Neural cell (in vitro differentiated cells): ENCODE data around the gene INAVA. TPM values are rescaled to one million over a fixed set of nuclear protein-coding genes. Genes with fewer than 3 reads are reported as not detected.

Source experiments
- H2AFZ ChIP-seq: fragments of 200-600, 300-800 bp; sonication (generic), shearing (Covaris generic); 2 replicates; pipeline ENCODE4 v1.6.0; 2014; ENCODE audit warnings: low read depth, mild to moderate bottlenecking, antibody characterized with exemption, low read length, moderate library complexity
- H3F3A ChIP-seq: fragments of 200-600 bp; shearing (Covaris generic); 2 replicates; pipeline ENCODE4 v1.6.1; 2016; ENCODE audit warnings: mild to moderate bottlenecking, moderate library complexity, mixed read lengths, antibody characterized with exemption, low read length; ENCODE audit not compliant: insufficient read depth, poor library complexity, severe bottlenecking
- H3K27ac ChIP-seq: fragments of 200-600, 300-800 bp; sonication (generic), shearing (Covaris generic); 2 replicates; pipeline ENCODE4 v1.5.1; 2014; ENCODE audit warnings: mild to moderate bottlenecking, low read length, moderate library complexity
- H3K27me3 ChIP-seq: fragments of 300-800, 200-600 bp; sonication (generic), shearing (Covaris generic); 2 replicates; pipeline ENCODE4 v1.6.0; 2014; ENCODE audit warnings: mild to moderate bottlenecking, low read depth, low read length, moderate library complexity; ENCODE audit not compliant: insufficient read depth
- H3K36me3 ChIP-seq: fragments of 300-800, 200-600 bp; sonication (generic), shearing (Covaris generic); 2 replicates; pipeline ENCODE4 v1.5.1; 2014; ENCODE audit warnings: mild to moderate bottlenecking, antibody characterized with exemption, low read length, moderate library complexity; ENCODE audit not compliant: insufficient read depth
- H3K4me2 ChIP-seq: fragments of 300-800, 200-600 bp; sonication (generic), shearing (Covaris generic); 2 replicates; pipeline ENCODE4 v1.6.0; 2014; ENCODE audit warnings: mild to moderate bottlenecking, low read length
- H3K4me3 ChIP-seq: fragments of 300-800, 200-600 bp; sonication (generic), shearing (Covaris generic); 2 replicates; pipeline ENCODE4 v1.5.1; 2014; ENCODE audit warnings: mild to moderate bottlenecking, low read length, moderate library complexity
- H3K79me2 ChIP-seq: fragments of 200-600 bp; shearing (Covaris generic); replicated peaks from 2 replicates; pipeline ENCODE4 v1.6.0; 2014; ENCODE audit warnings: mild to moderate bottlenecking, low read length, moderate library complexity; ENCODE audit not compliant: insufficient read depth
- H3K9ac ChIP-seq: fragments of 300-800, 200-600 bp; sonication (generic), shearing (Covaris generic); 2 replicates; pipeline ENCODE4 v1.6.1; 2016; ENCODE audit warnings: mild to moderate bottlenecking, low read length, mixed read lengths
- H3K9me2 ChIP-seq: fragments of 200-600 bp; shearing (Covaris generic); 2 replicates; pipeline ENCODE4 v1.6.1; 2016; ENCODE audit warnings: mild to moderate bottlenecking, low read length, mixed read lengths; ENCODE audit not compliant: insufficient read depth
- H3K9me3 ChIP-seq: fragments of 200-600, 300-800 bp; sonication (generic), shearing (Covaris generic); 2 replicates; pipeline ENCODE4 v1.6.1; 2016; ENCODE audit warnings: mild to moderate bottlenecking, mixed run types, low read length, moderate library complexity, mixed read lengths
- H4K20me1 ChIP-seq: fragments of 200-600 bp; shearing (Covaris generic); 2 replicates; pipeline ENCODE4 v1.6.1; 2016; ENCODE audit warnings: mild to moderate bottlenecking, mixed run types; ENCODE audit not compliant: insufficient read depth
- CTCF ChIP-seq: fragments of 450-650 bp; IDR thresholded peaks from 2 replicates; pipeline ENCODE4 v1.5.1; 2014; ENCODE audit warnings: antibody characterized with exemption, mild to moderate bottlenecking, moderate library complexity; ENCODE audit not compliant: poor library complexity, severe bottlenecking
- EP300 ChIP-seq: fragments of 450-650 bp; conservative IDR thresholded peaks from 2 replicates; pipeline ENCODE4 v1.6.1; 2014; ENCODE audit warnings: antibody characterized with exemption, mild to moderate bottlenecking, moderate library complexity; ENCODE audit not compliant: poor library complexity, severe bottlenecking
- EZH2 ChIP-seq: fragments of 200-600, 300-800 bp; shearing (Covaris generic), sonication (generic); IDR thresholded peaks from 2 replicates; pipeline ENCODE4 v1.6.1; 2014; ENCODE audit warnings: antibody characterized with exemption, low read length, borderline replicate concordance, mild to moderate bottlenecking; ENCODE audit not compliant: insufficient read depth, poor library complexity, severe bottlenecking
- MXI1 ChIP-seq: fragments of 450-650 bp; conservative IDR thresholded peaks from 2 replicates; pipeline ENCODE4 v1.6.1; 2014; ENCODE audit warnings: antibody characterized with exemption, mild to moderate bottlenecking; ENCODE audit not compliant: poor library complexity, severe bottlenecking
- POLR2AphosphoS5 ChIP-seq: IDR thresholded peaks from 2 replicates; pipeline ENCODE4 v1.6.1; 2012
- RAD21 ChIP-seq: fragments of 450-650 bp; conservative IDR thresholded peaks from 2 replicates; pipeline ENCODE4 v1.6.1; 2014; ENCODE audit warnings: antibody characterized with exemption, mild to moderate bottlenecking, moderate library complexity
- REST ChIP-seq: IDR thresholded peaks from 2 replicates; pipeline ENCODE4 v1.6.1; 2012; ENCODE audit warnings: borderline replicate concordance
- SMC3 ChIP-seq: fragments of 450-650 bp; conservative IDR thresholded peaks from 2 replicates; pipeline ENCODE4 v1.6.1; 2014; ENCODE audit warnings: antibody characterized with exemption, mild to moderate bottlenecking, moderate library complexity; ENCODE audit not compliant: poor library complexity
- TAF1 ChIP-seq: IDR thresholded peaks from 2 replicates; pipeline ENCODE4 v1.6.1; 2012; ENCODE audit warnings: low read depth
- polyA plus RNA-seq: library from polyadenylated mRNA; depleted of rRNA; stranded (reverse); fragments of >200 nt; gene quantifications from 2 replicates; pipeline ENCODE4 v1.2.3, GENCODE V29; 2014

The INAVA gene
- polyA plus RNA-seq, 1 donor from 2014 or later = 1.3 TPM

DNA sequence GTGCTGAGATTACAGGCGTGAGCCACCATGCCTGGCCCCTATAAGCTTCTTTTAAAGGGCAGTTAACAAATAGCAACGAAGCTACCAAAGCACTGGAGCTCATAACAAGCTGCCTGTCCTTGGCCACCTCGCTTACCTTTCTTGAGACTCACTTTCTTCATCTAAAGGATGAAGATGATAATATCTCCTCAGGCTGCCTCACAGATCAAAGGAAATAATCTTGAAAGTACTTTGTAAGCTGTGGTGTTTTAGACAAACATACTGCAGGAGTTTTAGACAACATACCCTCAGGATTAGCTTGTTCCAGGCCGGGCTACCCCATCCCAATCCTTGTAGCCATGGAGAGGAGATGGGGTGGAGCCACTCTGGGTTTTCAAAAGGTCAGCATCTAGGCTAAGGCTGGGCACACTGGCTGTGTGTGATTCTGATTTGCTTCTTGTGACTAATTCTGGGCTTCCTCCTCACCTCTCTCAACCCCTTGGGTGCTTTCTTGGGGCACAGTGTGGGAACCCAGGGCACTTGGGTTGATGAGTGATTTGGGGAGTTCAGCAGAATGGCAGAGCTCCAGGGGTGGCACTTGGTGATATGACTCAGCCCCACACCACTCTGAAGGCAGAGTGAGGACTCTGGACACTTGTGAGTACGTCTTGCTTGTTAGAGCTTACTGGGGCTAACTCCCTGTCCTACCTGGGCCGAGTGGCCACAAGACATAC, 16.7 kb upstream of the INAVA start:
- Histone ChIP-seq H4K20me1 (no peaks in the 10 kb centered on the region), H3K4me3 (no peak overlapping the region), H3F3A (no peaks in the 10 kb centered on the region), H3K9me3 (no peaks in the 10 kb centered on the region), H3K27me3 (no peaks in the 10 kb centered on the region), H2AFZ (no peak overlapping the region), H3K36me3 (no peaks in the 10 kb centered on the region), H3K79me2 (no peaks in the 10 kb centered on the region), H3K9me2 (no peaks in the 10 kb centered on the region), H3K9ac (no peak overlapping the region), H3K4me2 (no peak overlapping the region), H3K27ac (no peak overlapping the region)
- no peak for TF ChIP-seq RAD21
- no peak for TF ChIP-seq EP300
- no peak for TF ChIP-seq MXI1

DNA sequence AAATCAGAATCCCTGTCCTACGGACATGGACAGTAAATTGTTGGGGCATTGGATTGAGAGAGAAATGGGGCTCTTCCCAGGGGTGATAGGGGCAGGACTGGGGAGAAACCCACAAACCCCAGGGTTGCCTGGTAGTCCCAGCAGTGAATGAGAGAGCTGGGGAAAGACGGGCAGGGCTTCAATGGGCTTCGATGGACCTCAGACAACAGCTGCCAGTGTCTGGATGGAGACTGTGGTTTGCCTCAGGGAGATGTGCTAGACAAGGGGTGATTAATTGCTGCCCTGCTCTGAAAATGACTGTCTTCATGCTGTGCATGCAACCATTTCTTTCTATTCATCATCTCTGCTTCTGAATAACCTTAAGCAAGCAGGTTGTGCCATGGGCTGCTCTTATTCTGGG, 14.5 kb upstream of the INAVA start:
- H4K20me1 ChIP-seq = no peaks in the 10 kb centered on the region
- no peak overlapping the region for H2AFZ ChIP-seq
- no peaks in the 10 kb centered on the region for H3K36me3 ChIP-seq
- no peaks in the 10 kb centered on the region for H3K79me2 ChIP-seq
- no peak overlapping the region for H3K9ac ChIP-seq
- H3K4me3 ChIP-seq = no peak overlapping the region
- H3K27ac ChIP-seq = no peak overlapping the region
- H3K27me3 ChIP-seq = no peaks in the 10 kb centered on the region
- no peaks in the 10 kb centered on the region for H3F3A ChIP-seq
- no peak overlapping the region for H3K4me2 ChIP-seq
- H3K9me3 ChIP-seq = no peaks in the 10 kb centered on the region
- no peaks in the 10 kb centered on the region for H3K9me2 ChIP-seq
- no peak for TF ChIP-seq POLR2AphosphoS5
- no peak for TF ChIP-seq TAF1
- TF ChIP-seq EP300 = no peak
- no peak for TF ChIP-seq MXI1
- TF ChIP-seq CTCF = no peak
- no peak for TF ChIP-seq SMC3
- no peak for TF ChIP-seq EZH2
- TF ChIP-seq RAD21 = no peak
- TF ChIP-seq REST = no peak
